PC-3 (cell line): ENCODE measurements around the gene GAB2. TPM values are rescaled to one million over a fixed set of nuclear protein-coding genes. Genes with fewer than 3 reads are reported as not detected.

ENCODE experiments used
- ATAC-seq: fragments of 200-7000 bp; cut with Tn5 transposase; 2 replicates; pipeline ENCODE4 v1.9.1; 2020; ENCODE audit warnings: mild to moderate bottlenecking, moderate library complexity
- BruUV-seq: library from RNA; stranded (reverse); fragments of 400-500 nt; replicated peaks from 2 replicates; lab custom pipeline; 2021; lab: Mats Ljungman, UMichigan
- CTCF ChIA-PET: fragments of 300-600 bp; sonication (Branson Sonifier 250); formaldehyde crosslinking; loops from one replicate; lab custom pipeline; 2022; ENCODE audit warnings: antibody characterized with exemption; lab: Charles Lee
- POLR2A ChIA-PET: fragments of 300-600 bp; sonication (Branson Sonifier 250); formaldehyde crosslinking; loops from one replicate; lab custom pipeline; 2022; ENCODE audit warnings: antibody characterized with exemption; ENCODE audit not compliant: unreplicated experiment; lab: Charles Lee
- DNase-seq: peaks from one replicate; pipeline ENCODE4 v3.0.0-alpha.2; 2015
- H2AFZ ChIP-seq: fragments of 300-600 bp; sonication (generic); 2 replicates; pipeline ENCODE4 v1.6.0; 2016; ENCODE audit warnings: antibody characterized with exemption, low read length
- H3F3A ChIP-seq: fragments of 300-600 bp; sonication (generic); one replicate; pipeline ENCODE4 v1.6.0; 2017; ENCODE audit warnings: antibody characterized with exemption, low read length, control low read depth, mild to moderate bottlenecking; ENCODE audit not compliant: unreplicated experiment
- H3K27ac ChIP-seq: fragments of 300-600 bp; sonication (generic); 2 replicates; pipeline ENCODE4 v1.5.1; 2016; ENCODE audit warnings: mild to moderate bottlenecking, low read length
- H3K27me3 ChIP-seq: fragments of 300-600 bp; sonication (generic); 2 replicates; pipeline ENCODE4 v1.6.1; 2016; ENCODE audit warnings: low read length, mixed read lengths
- H3K36me3 ChIP-seq: fragments of 300-600 bp; sonication (generic); 2 replicates; pipeline ENCODE4 v1.6.1; 2016; ENCODE audit warnings: low read depth, mixed run types, low read length, mixed read lengths
- H3K4me1 ChIP-seq: fragments of 300-600 bp; sonication (generic); 2 replicates; pipeline ENCODE4 v1.5.1; 2016; ENCODE audit warnings: low read length; ENCODE audit not compliant: insufficient read depth
- H3K4me2 ChIP-seq: fragments of 300-600 bp; sonication (generic); 2 replicates; pipeline ENCODE4 v1.6.0; 2016; ENCODE audit warnings: low read length
- H3K4me3 ChIP-seq: fragments of 300-600 bp; sonication (generic); 2 replicates; pipeline ENCODE4 v1.5.1; 2016; ENCODE audit warnings: mild to moderate bottlenecking, low read length, mixed read lengths
- H3K79me2 ChIP-seq: fragments of 300-600 bp; sonication (generic); 2 replicates; pipeline ENCODE4 v1.6.1; 2017; ENCODE audit warnings: low read length, mixed read lengths
- H3K9ac ChIP-seq: fragments of 300-600 bp; sonication (generic); 2 replicates; pipeline ENCODE4 v1.6.0; 2016; ENCODE audit warnings: mild to moderate bottlenecking, low read length
- H3K9me2 ChIP-seq: fragments of 300-600 bp; sonication (generic); replicated peaks from 2 replicates; pipeline ENCODE4 v1.6.1; 2016; ENCODE audit warnings: mixed run types, low read length, mixed read lengths
- H3K9me3 ChIP-seq: fragments of 300-600 bp; sonication (generic); 2 replicates; pipeline ENCODE4 v1.6.1; 2016; ENCODE audit warnings: low read length, mixed read lengths
- H4K20me1 ChIP-seq: fragments of 300-600 bp; sonication (generic); 2 replicates; pipeline ENCODE4 v1.6.1; 2016; ENCODE audit warnings: low read length, mixed read lengths
- CTCF ChIP-seq: fragments of 300-600 bp; sonication (generic); conservative IDR thresholded peaks from 2 replicates; pipeline ENCODE4 v1.5.1; 2017; ENCODE audit warnings: antibody characterized with exemption, low read depth, mild to moderate bottlenecking, low read length
- EZH2 ChIP-seq: fragments of 300-600 bp; sonication (generic); IDR thresholded peaks from one replicate; pipeline ENCODE4 v1.6.1; 2017; ENCODE audit warnings: antibody characterized with exemption, mild to moderate bottlenecking, low read length; ENCODE audit not compliant: unreplicated experiment
- EZH2phosphoT487 ChIP-seq: fragments of 300-600 bp; sonication (generic); IDR thresholded peaks from 2 replicates; pipeline ENCODE4 v1.6.1; 2018; ENCODE audit warnings: mild to moderate bottlenecking, antibody characterized with exemption, low read length, borderline replicate concordance
- intact Hi-C: fragments of 100-400 bp; cut with micrococcal nuclease; formaldehyde crosslinking; loops from 2 replicates; pipeline ENCODE4 v1.9.0; 2023
- total RNA-seq: library from RNA; depleted of rRNA; stranded (reverse); fragments of >200 nt; gene quantifications from 2 replicates; pipeline ENCODE4 v1.2.3, GENCODE V29; 2014

Gene GAB2
- total RNA-seq, 1 experiment from 2014 or later: 7.1 TPM

- H3K9me2 ChIP-seq: no peaks in the 10 kb centered on the region
- peak; percentile 99 for DNase-seq
- no peak for TF ChIP-seq CTCF
- TF ChIP-seq EZH2phosphoT487: no peak
- no peak for TF ChIP-seq EZH2
- H3K27me3 ChIP-seq: no peaks in the 10 kb centered on the region
- H3K4me3 ChIP-seq: peak within 1 kb of the TSS; percentile 97
- H3K9me3 ChIP-seq: no peaks in the 10 kb centered on the region
- peak; percentile 94 for ATAC-seq
- intact Hi-C loops: loop anchor here (1.0 kb wide), 1 partner anchor 39 kb away; no protein-coding TSS in a partner anchor
- H3K36me3 ChIP-seq: 0 out of 2 replicates have a peak, but pooled peaks cover 2% of the 10 kb centered on the region
- BruUV-seq: no TSS peak
- peaks cover 62% of the 10 kb centered on the region for H3K79me2 ChIP-seq
- H4K20me1 ChIP-seq: no peaks in the 10 kb centered on the region
- ChIA-PET POLR2A (interaction anchor here (0.5 to 1.0 kb wide), 3 partner anchors 39 to 45 kb away, joined by 3 read pairs; no protein-coding TSS in a partner anchor), CTCF (interaction anchor here (0.6 to 1.1 kb wide), 3 partner anchors 17 to 39 kb away, joined by 3 to 11 read pairs (median 3); no protein-coding TSS in a partner anchor)
- peak within 1 kb of the TSS; percentile 81 for H3K9ac ChIP-seq
- H3K4me2 ChIP-seq: peak within 1 kb of the TSS; percentile 99
- no peaks in the 10 kb centered on the region for H3F3A ChIP-seq
- H3K27ac ChIP-seq: peak within 1 kb of the TSS; percentile 50
- peak within 1 kb of the TSS; percentile 91 for H2AFZ ChIP-seq
- peaks cover 40% of the 10 kb centered on the region for H3K4me1 ChIP-seq
Observed at GRCh38 chr11:78188286-78189173, 229.1 kb downstream of the GAB2 start, which contains the start of the genes KCTD21 and USP35. Gene KCTD21, minus strand, starts transcription at chr11:78188626. Its CDS starts 14,072 bp downstream, at chr11:78174554. Gene USP35, plus strand, starts transcription at chr11:78188919. Its CDS starts 7,327 bp downstream, at chr11:78196246.

GRCh38 chr11:78187366-78188285, 230.0 kb downstream of the GAB2 start:
- BruUV-seq: TSS peak; percentile 36
- peaks cover 62% of the 10 kb centered on the region for H3K79me2 ChIP-seq
- H3K36me3 ChIP-seq: peaks cover 2% of the 10 kb centered on the region; the same call in 1 of the 2 replicates
- H2AFZ ChIP-seq: peak overlapping the region; percentile 91
- no peaks in the 10 kb centered on the region for H3F3A ChIP-seq
- H3K27ac ChIP-seq: peak overlapping the region; percentile 50; the same call in 1 of the 2 replicates
- no peak for TF ChIP-seq CTCF
- H3K4me2 ChIP-seq: peak overlapping the region; percentile 99
- H3K4me3 ChIP-seq: peak overlapping the region; percentile 97
- CTCF ChIA-PET: interaction anchor here (0.7 to 1.1 kb wide), 2 partner anchors 16 to 38 kb away, joined by 3 to 11 read pairs; no protein-coding TSS in a partner anchor
- POLR2A ChIA-PET: interaction anchor here (0.5 to 1.0 kb wide), 3 partner anchors 38 to 44 kb away, joined by 3 read pairs; no protein-coding TSS in a partner anchor
- H3K27me3 ChIP-seq: no peaks in the 10 kb centered on the region
- no peaks in the 10 kb centered on the region for H3K9me2 ChIP-seq
- no peaks in the 10 kb centered on the region for H4K20me1 ChIP-seq
- intact Hi-C loops: loop anchor here (1.0 kb wide), 1 partner anchor 38 kb away; no protein-coding TSS in a partner anchor
- H3K4me1 ChIP-seq: peaks cover 40% of the 10 kb centered on the region
- H3K9ac ChIP-seq: peak overlapping the region; percentile 81
- DNase-seq (no peak), ATAC-seq (peak; percentile 17)
- no peaks in the 10 kb centered on the region for H3K9me3 ChIP-seq
